Measurements from ENCODE around the gene VPS35L.

VPS35L gene

GRCh38 chr16:19517424-19518089 lies 37.9 kb upstream of the VPS35L start:
- H3K4me3 ChIP-seq (ENCODE audit: low read depth, low read length) = no peak overlapping the region
- TF ChIP-seq CTCF (IDR thresholded peaks at IDR 0.05; ENCODE audit: low read depth, low read length) = no peak

- TF ChIP-seq CTCF (IDR thresholded peaks at IDR 0.05; ENCODE audit: low read depth, low read length) = no peak
- no peak overlapping the region for H3K4me3 ChIP-seq (ENCODE audit: low read depth, low read length)
These were observed 37.1 kb upstream of the VPS35L start for GRCh38 chr16:19518388-19518787.

- peak overlapping the region; percentile 74 for H3K4me3 ChIP-seq (ENCODE audit: low read depth, low read length)
- no peak for TF ChIP-seq CTCF (IDR thresholded peaks at IDR 0.05; ENCODE audit: low read depth, low read length)
These were observed 34.6 kb upstream of the VPS35L start for GRCh38 chr16:19520861-19521331.

GRCh38 chr16:19521471-19522396 lies 33.8 kb upstream of the VPS35L start, which contains the start of gene GDE1:
TSS of gene GDE1 (minus strand) at chr16:19522098. CDS start at chr16:19521964, 134 bp downstream.
- peak; percentile 14; the same call in 1 of the 2 replicates for TF ChIP-seq CTCF (IDR thresholded peaks at IDR 0.05; ENCODE audit: low read depth, low read length)
- H3K4me3 ChIP-seq (ENCODE audit: low read depth, low read length) = peak within 1 kb of the TSS; percentile 74

GRCh38 chr16:19522397-19522732 lies 33.1 kb upstream of the VPS35L start:
- no peak for TF ChIP-seq CTCF (IDR thresholded peaks at IDR 0.05; ENCODE audit: low read depth, low read length)
- H3K4me3 ChIP-seq (ENCODE audit: low read depth, low read length) = peak overlapping the region; percentile 74; the same call in 1 of the 2 replicates

- TF ChIP-seq CTCF (IDR thresholded peaks at IDR 0.05; ENCODE audit: low read depth, low read length) = no peak
- H3K4me3 ChIP-seq (ENCODE audit: low read depth, low read length) = no peak overlapping the region
These were observed 32.7 kb upstream of the VPS35L start for GRCh38 chr16:19522760-19523159.

- no peak overlapping the region for H3K4me3 ChIP-seq (ENCODE audit: low read depth, low read length)
- no peak for TF ChIP-seq CTCF (IDR thresholded peaks at IDR 0.05; ENCODE audit: low read depth, low read length)
These were observed 32.3 kb upstream of the VPS35L start for GRCh38 chr16:19523184-19523558.
